ES-I3 (cell line): ENCODE measurements around the gene RNF123.
"Not testable (repeated sequence)": the region's sequence is repeated elsewhere in the genome, so short reads cannot be mapped to it uniquely, and the experiment has no call there.

Experiments used
- H3K36me3 ChIP-seq: 2 replicates; pipeline ENCODE4 v1.6.1; 2013; ENCODE audit warnings: mild to moderate bottlenecking, low read length, control low read depth, moderate library complexity; ENCODE audit not compliant: insufficient read depth
- H3K4me1 ChIP-seq: 2 replicates; pipeline ENCODE4 v1.6.1; 2013; ENCODE audit warnings: mild to moderate bottlenecking, control low read depth, low read length; ENCODE audit not compliant: insufficient read depth
- H3K9ac ChIP-seq: 2 replicates; pipeline ENCODE4 v1.6.1; 2013; ENCODE audit warnings: low read depth, mild to moderate bottlenecking, low read length, moderate library complexity
- H3K9me3 ChIP-seq: 2 replicates; pipeline ENCODE4 v1.6.1; 2013; ENCODE audit warnings: mild to moderate bottlenecking, low read length, moderate library complexity; ENCODE audit not compliant: control insufficient read depth, insufficient read depth

RNF123 gene

GRCh38 chr3:49733551-49733950, 44.2 kb downstream of the RNF123 start:
- Histone ChIP-seq H3K36me3 (peaks cover 30% of the 10 kb centered on the region), H3K9ac (no peak overlapping the region), H3K4me1 (no peaks in the 10 kb centered on the region), H3K9me3 (no peaks in the 10 kb centered on the region)

- no peaks in the 10 kb centered on the region for H3K4me1 ChIP-seq
- no peaks in the 10 kb centered on the region for H3K9me3 ChIP-seq
- peaks cover 30% of the 10 kb centered on the region for H3K36me3 ChIP-seq
- no peak overlapping the region for H3K9ac ChIP-seq
Measured at GRCh38 chr3:49734752-49735151, 45.4 kb downstream of the RNF123 start.

DNA sequence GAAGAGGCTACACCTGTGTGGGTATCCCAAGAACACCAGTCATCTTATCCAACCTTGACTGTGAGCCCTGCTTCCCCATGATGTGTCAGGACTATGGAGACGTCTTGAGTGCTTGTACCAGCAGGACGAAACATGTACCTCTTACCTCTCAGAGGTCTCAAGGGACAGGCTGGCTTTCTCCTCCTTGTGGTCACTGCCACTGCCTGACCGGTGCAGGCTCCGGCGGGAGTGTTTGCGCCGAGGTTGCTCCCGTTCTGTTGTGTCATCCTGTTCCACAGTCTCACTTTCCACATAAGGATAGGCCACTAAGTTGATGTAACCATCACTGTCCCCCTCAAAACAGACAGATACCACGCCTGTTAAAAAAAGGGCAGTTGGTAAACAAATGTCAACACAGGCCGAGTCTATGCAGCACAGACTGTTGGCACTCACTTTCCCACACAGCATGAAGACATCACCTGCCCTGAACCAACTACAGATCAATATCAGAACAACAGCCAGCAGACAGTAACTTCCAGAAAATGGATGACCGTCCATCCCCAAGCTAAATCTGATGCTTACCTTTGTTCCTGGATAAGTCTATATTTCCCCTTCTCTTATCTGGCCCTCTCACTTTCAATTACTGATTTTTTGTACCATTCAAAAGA, 48.8 kb downstream of the RNF123 start:
- H3K4me1 ChIP-seq: no peaks in the 10 kb centered on the region
- H3K9me3 ChIP-seq: no peaks in the 10 kb centered on the region
- no peak overlapping the region for H3K9ac ChIP-seq
- peaks cover 19% of the 10 kb centered on the region for H3K36me3 ChIP-seq

DNA sequence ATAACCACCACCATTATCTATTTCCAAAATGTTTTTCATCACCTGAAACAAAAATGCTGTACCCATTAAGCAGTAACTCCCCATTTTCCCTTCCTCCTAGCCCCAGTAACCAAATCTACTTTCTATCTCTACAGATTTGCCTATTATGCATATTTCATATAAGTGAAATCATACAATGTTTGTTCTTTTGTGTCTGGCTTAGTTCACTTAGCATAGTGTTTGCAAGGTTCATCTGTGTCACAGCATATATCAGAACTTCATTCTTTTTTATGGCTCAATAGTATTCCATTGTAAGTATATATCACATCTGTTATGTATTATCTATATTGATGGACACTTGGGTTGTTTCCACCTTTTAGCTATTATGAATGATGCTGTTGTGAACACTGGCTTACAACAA, 51.1 kb downstream of the RNF123 start:
- Histone ChIP-seq H3K4me1 (no peaks in the 10 kb centered on the region), H3K9me3 (no peaks in the 10 kb centered on the region), H3K36me3 (peaks cover 10% of the 10 kb centered on the region; the same call in 1 of the 2 replicates), H3K9ac (no peak overlapping the region)

- Histone ChIP-seq H3K36me3 (no peaks in the 10 kb centered on the region), H3K4me1 (peaks cover 8% of the 10 kb centered on the region; the same call in 1 of the 2 replicates), H3K9me3 (no peaks in the 10 kb centered on the region), H3K9ac (no peak overlapping the region)
Measured at GRCh38 chr3:49745986-49746385, 56.6 kb downstream of the RNF123 start.

DNA sequence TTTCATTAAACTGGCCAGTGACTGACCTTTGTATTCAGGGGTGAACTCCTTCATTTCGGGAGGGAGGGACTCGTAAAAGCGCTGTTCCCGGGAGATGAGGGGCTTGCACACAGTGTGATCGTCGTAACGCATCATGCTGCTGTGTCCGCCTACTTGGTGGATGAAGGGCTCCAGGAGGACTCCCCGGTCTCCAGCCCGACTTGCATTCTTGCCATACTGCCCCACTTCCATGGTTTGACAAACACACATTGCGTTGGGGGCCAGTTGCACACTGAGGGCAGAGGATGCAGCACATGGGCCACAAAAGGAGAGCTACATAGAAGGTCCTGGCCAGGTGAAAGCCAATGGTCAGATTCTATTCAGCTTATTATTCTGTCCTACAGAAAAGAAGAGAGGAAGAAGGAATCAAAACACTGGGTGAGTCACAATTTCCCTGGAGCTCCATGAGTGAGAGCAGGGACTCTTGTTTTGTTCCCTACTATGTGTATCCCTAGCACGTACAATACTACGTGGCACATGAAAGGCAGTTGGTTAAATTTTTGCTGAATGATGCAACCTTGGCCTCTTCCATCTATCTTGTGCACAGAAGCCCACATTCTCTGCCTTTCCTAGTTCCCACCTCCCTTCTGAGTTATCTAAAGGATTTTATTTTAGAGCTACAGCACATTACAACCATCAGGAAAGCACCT, 58.6 kb downstream of the RNF123 start:
- peaks cover 8% of the 10 kb centered on the region; the same call in 1 of the 2 replicates for H3K4me1 ChIP-seq
- H3K36me3 ChIP-seq: no peaks in the 10 kb centered on the region
- no peaks in the 10 kb centered on the region for H3K9me3 ChIP-seq
- no peak overlapping the region for H3K9ac ChIP-seq

GRCh38 chr3:49748874-49749273, 59.5 kb downstream of the RNF123 start:
- H3K9me3 ChIP-seq, H3K4me1 ChIP-seq, H3K36me3 ChIP-seq, H3K9ac ChIP-seq: not testable (repeated sequence)

DNA sequence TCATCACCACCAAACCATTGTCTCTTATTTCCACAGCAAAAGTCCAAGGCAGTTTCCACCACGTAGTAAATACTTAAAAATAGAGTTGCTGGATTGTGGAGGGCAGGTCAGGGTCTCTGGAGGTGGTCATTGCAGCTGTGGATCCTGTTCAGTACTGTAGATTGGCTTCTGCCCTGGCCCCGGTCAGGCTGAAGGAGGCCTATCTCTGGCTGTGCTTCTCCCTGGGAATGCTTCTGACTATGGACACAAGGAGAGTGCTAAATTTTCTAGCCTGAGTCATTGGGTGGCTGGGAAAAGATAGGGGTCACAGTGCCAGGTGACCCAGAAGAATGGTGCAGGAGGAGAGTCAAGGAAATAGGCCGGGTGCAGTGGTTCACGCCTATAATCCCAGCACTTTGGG, 60.7 kb downstream of the RNF123 start:
- H3K9me3 ChIP-seq: no peaks in the 10 kb centered on the region
- H3K9ac ChIP-seq: no peak overlapping the region
- peaks cover 8% of the 10 kb centered on the region; the same call in 1 of the 2 replicates for H3K4me1 ChIP-seq
- H3K36me3 ChIP-seq: no peaks in the 10 kb centered on the region

- Histone ChIP-seq H3K36me3 (no peaks in the 10 kb centered on the region), H3K9me3 (no peaks in the 10 kb centered on the region), H3K9ac (no peak overlapping the region), H3K4me1 (peaks cover 8% of the 10 kb centered on the region; the same call in 1 of the 2 replicates)
Measured at GRCh38 chr3:49751501-49751900, 62.1 kb downstream of the RNF123 start.

GRCh38 chr3:49754536-49754935, 65.2 kb downstream of the RNF123 start:
- H3K36me3 ChIP-seq: no peaks in the 10 kb centered on the region
- no peak overlapping the region for H3K9ac ChIP-seq
- 0 out of 2 replicates have a peak, but pooled peaks cover 3% of the 10 kb centered on the region for H3K4me1 ChIP-seq
- no peaks in the 10 kb centered on the region for H3K9me3 ChIP-seq

- no peaks in the 10 kb centered on the region for H3K36me3 ChIP-seq
- no peaks in the 10 kb centered on the region for H3K9me3 ChIP-seq
- 0 out of 2 replicates have a peak, but pooled peaks cover 3% of the 10 kb centered on the region for H3K4me1 ChIP-seq
- H3K9ac ChIP-seq: no peak overlapping the region
Measured at GRCh38 chr3:49756036-49756435, 66.7 kb downstream of the RNF123 start.

- H3K36me3 ChIP-seq: no peaks in the 10 kb centered on the region
- 0 out of 2 replicates have a peak, but pooled peaks cover 3% of the 10 kb centered on the region for H3K4me1 ChIP-seq
- H3K9me3 ChIP-seq: no peaks in the 10 kb centered on the region
- no peak overlapping the region for H3K9ac ChIP-seq
Measured at GRCh38 chr3:49757197-49757596, 67.8 kb downstream of the RNF123 start.

- 0 out of 2 replicates have a peak, but pooled peaks cover 3% of the 10 kb centered on the region for H3K4me1 ChIP-seq
- H3K36me3 ChIP-seq: no peaks in the 10 kb centered on the region
- no peaks in the 10 kb centered on the region for H3K9me3 ChIP-seq
- no peak overlapping the region for H3K9ac ChIP-seq
Measured at GRCh38 chr3:49759226-49759625, 69.9 kb downstream of the RNF123 start.

- Histone ChIP-seq H3K9me3 (no peaks in the 10 kb centered on the region), H3K4me1 (0 out of 2 replicates have a peak, but pooled peaks cover 3% of the 10 kb centered on the region), H3K36me3 (no peaks in the 10 kb centered on the region), H3K9ac (no peak overlapping the region)
Measured at GRCh38 chr3:49761661-49762060, 72.3 kb downstream of the RNF123 start.

GRCh38 chr3:49763981-49764380, 74.6 kb downstream of the RNF123 start:
- Histone ChIP-seq H3K36me3 (no peaks in the 10 kb centered on the region), H3K9ac (no peak overlapping the region), H3K4me1 (no peaks in the 10 kb centered on the region), H3K9me3 (no peaks in the 10 kb centered on the region)
